ENCODE results near the gene SOD2.

Gene SOD2

DNA sequence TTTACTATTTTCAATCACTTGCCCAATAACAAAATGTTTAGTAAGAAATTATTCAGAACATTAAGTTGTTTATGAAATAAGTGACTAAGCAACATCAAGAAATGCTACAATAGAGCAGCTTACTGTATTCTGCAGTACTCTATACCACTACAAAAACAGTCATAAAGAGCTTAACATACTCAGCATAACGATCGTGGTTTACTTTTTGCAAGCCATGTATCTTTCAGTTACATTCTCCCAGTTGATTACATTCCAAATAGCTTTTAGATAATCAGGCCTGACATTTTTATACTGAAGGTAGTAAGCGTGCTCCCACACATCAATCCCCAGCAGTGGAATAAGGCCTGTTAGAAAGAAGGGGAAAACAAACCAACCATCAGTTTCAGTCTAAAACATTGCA lies 10.7 kb downstream of the SOD2 start:
- Histone ChIP-seq H3K36me3 (ENCODE audit: control insufficient read depth in 2 of 2, insufficient read depth in 1 of 2, low read length in 2 of 2) (peaks cover 43 to 94% of the 10 kb centered on the region in 2 experiments), H3K4me3 (ENCODE audit: low read depth, low read length) (no peak overlapping the region), H3K27ac (ENCODE audit: extremely low read depth, low read depth, low read length) (no peak overlapping the region), H3K9me3 (ENCODE audit: control insufficient read depth, insufficient read depth, low read depth, low read length) (no peaks in the 10 kb centered on the region), H3K4me1 (ENCODE audit: control insufficient read depth, insufficient read depth, low read length) (no peaks in the 10 kb centered on the region)
- ChIA-PET CTCF (interaction anchor here (0.6 to 2.7 kb wide), 4 partner anchors 9 to 504 kb away, joined by 3 to 12 read pairs (median 7); partner anchors contain the start of gene SOD2), POLR2A (interaction anchor here (0.6 to 1.9 kb wide), 3 partner anchors 11 to 108 kb away, joined by 4 read pairs; partner anchors contain the start of genes MRPL18, SOD2 and TCP1)
- no peak for TF ChIP-seq FEZF1 (tag by site-specific recombination; IDR thresholded peaks at IDR 0.05)
- no peak for TF ChIP-seq ZNF10 (tag by site-specific recombination; IDR thresholded peaks at IDR 0.05)
- TF ChIP-seq, protein P1, sequence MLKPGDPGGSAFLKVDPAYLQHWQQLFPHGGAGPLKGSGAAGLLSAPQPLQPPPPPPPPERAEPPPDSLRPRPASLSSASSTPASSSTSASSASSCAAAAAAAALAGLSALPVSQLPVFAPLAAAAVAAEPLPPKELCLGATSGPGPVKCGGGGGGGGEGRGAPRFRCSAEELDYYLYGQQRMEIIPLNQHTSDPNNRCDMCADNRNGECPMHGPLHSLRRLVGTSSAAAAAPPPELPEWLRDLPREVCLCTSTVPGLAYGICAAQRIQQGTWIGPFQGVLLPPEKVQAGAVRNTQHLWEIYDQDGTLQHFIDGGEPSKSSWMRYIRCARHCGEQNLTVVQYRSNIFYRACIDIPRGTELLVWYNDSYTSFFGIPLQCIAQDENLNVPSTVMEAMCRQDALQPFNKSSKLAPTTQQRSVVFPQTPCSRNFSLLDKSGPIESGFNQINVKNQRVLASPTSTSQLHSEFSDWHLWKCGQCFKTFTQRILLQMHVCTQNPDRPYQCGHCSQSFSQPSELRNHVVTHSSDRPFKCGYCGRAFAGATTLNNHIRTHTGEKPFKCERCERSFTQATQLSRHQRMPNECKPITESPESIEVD (tag by site-specific recombination; IDR thresholded peaks at IDR 0.05): 0 out of 2 replicates have a peak, but pooled peaks have one; percentile 16

DNA sequence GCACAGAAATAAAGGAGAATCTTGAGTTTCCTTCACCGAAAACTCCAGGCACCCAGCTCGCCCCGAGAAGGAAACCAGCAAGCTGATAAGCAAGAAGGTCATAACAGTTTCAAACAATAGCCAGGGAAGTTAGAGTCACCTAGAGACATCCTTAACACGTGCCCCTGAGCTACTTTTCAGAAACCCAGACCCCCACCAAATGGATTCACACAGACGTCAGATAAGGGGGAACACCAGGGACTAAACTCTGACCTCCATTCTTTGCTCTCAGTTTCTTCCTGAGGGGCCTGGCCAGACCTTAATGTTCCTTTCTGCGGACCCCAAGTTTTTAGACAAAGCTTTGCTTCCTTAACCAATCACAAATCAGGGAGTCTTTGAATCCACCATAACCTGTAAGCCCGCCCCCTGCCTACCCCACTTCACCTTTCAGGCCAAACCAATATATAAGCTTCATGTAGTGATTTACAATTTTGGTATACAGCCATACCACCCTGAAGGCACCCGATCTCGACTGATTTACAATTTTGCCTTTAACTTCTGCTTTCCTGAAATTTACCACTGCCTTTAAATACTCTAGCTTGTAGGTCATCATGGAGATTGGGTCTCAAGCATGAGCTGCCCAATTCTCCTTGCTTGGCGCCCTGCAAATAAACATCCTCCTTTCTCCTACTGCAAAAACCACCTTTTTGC lies 11.7 kb downstream of the SOD2 start:
- peaks cover 33 to 91% of the 10 kb centered on the region in 2 experiments for H3K36me3 ChIP-seq (ENCODE audit: control insufficient read depth in 2 of 2, insufficient read depth in 1 of 2, low read length in 2 of 2)
- CTCF ChIA-PET: interaction anchor here (0.6 to 1.9 kb wide), 4 partner anchors 10 to 397 kb away, joined by 3 to 12 read pairs (median 3); partner anchors contain the start of gene SOD2
- TF ChIP-seq, protein P1 (tag by site-specific recombination; IDR thresholded peaks at IDR 0.05): no peak
- POLR2A ChIA-PET: interaction anchor here (1.5 to 1.9 kb wide), 2 partner anchors 46 to 109 kb away, joined by 4 to 5 read pairs; partner anchors contain the start of genes MRPL18, TCP1 and WTAP
- H3K4me3 ChIP-seq (ENCODE audit: low read depth, low read length): no peak overlapping the region
- H3K4me1 ChIP-seq (ENCODE audit: control insufficient read depth, insufficient read depth, low read length): no peaks in the 10 kb centered on the region
- no peaks in the 10 kb centered on the region for H3K9me3 ChIP-seq (ENCODE audit: control insufficient read depth, insufficient read depth, low read depth, low read length)
- no peak overlapping the region for H3K27ac ChIP-seq (ENCODE audit: extremely low read depth, low read depth, low read length)

DNA sequence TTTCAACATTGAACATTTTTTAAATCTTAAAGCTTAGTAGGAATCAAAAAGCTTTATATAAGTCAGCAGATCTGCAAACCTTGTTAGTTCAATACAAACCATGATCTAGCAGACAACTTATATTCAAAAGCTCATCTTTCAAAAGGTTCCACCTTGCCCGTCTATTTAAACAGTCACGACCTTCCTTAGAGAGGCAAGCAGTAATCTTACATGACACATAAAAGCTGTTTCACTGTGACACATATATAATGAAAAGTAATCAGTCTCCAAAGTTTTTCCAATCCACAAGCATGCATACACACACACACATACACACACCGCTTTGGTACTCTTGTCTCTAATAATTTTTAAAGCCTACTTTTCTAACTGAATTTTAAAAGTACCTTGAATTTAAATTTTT lies 12.9 kb downstream of the SOD2 start:
- ChIA-PET POLR2A (interaction anchor here (0.6 kb wide), 1 partner anchor 23 kb away, joined by 4 read pairs; no protein-coding TSS in a partner anchor), CTCF (interaction anchor here (0.7 to 1.5 kb wide), 4 partner anchors 11 to 25 kb away, joined by 3 to 7 read pairs (median 4); no protein-coding TSS in a partner anchor)
- peaks cover 22 to 79% of the 10 kb centered on the region in 2 experiments for H3K36me3 ChIP-seq (ENCODE audit: control insufficient read depth in 2 of 2, insufficient read depth in 1 of 2, low read length in 2 of 2)
- H3K9me3 ChIP-seq (ENCODE audit: control insufficient read depth, insufficient read depth, low read depth, low read length): no peaks in the 10 kb centered on the region
- no peak overlapping the region for H3K27ac ChIP-seq (ENCODE audit: extremely low read depth, low read depth, low read length)
- TF ChIP-seq ZNF266 (tag by site-specific recombination; IDR thresholded peaks at IDR 0.05; ENCODE audit: low read depth) (no peak), GLI4 (tag by site-specific recombination; IDR thresholded peaks at IDR 0.05) (no peak), WT1 (tag by site-specific recombination; IDR thresholded peaks at IDR 0.05) (no peak), KLF16 (tag by site-specific recombination; IDR thresholded peaks at IDR 0.05) (no peak), MEIS1 (CRISPR knock-in tag; IDR thresholded peaks at IDR 0.05; ENCODE audit: borderline replicate concordance) (no peak), ZNF501 (tag by site-specific recombination; IDR thresholded peaks at IDR 0.05) (no peak), ZNF623 (tag by site-specific recombination; IDR thresholded peaks at IDR 0.05) (no peak), ZNF433 (tag by site-specific recombination; IDR thresholded peaks at IDR 0.05; ENCODE audit: low read depth) (no peak)
- TF ChIP-seq, protein P2, sequence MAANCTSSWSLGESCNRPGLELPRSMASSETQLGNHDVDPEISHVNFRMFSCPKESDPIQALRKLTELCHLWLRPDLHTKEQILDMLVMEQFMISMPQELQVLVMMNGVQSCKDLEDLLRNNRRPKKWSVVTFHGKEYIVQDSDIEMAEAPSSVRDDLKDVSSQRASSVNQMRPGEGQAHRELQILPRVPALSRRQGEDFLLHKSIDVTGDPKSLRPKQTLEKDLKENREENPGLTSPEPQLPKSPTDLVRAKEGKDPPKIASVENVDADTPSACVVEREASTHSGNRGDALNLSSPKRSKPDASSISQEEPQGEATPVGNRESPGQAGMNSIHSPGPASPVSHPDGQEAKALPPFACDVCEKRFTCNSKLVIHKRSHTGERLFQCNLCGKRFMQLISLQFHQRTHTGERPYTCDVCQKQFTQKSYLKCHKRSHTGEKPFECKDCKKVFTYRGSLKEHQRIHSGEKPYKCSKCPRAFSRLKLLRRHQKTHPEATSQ (tag by site-specific recombination; IDR thresholded peaks at IDR 0.05): no peak
- H3K4me1 ChIP-seq (ENCODE audit: control insufficient read depth, insufficient read depth, low read length): no peaks in the 10 kb centered on the region
- no peak overlapping the region for H3K4me3 ChIP-seq (ENCODE audit: low read depth, low read length)
